SK-N-MC (cell line): ENCODE results near the gene TCF7L2.

Experiments used
- EZH2 ChIP-seq: fragments of 200-600 bp; sonication (generic); IDR thresholded peaks from one replicate; pipeline ENCODE4 v1.6.1; 2017; ENCODE audit warnings: antibody characterized with exemption
- FOXP2 ChIP-seq: optimal IDR thresholded peaks from 2 replicates; pipeline ENCODE3; 2011; ENCODE audit warnings: mild to moderate bottlenecking, moderate library complexity; ENCODE audit not compliant: insufficient read depth; ENCODE audit errors: extremely low read length, control extremely low read depth
- POLR2AphosphoS5 ChIP-seq: IDR thresholded peaks from 2 replicates; pipeline ENCODE4 v1.6.1; 2012; ENCODE audit warnings: mild to moderate bottlenecking, low read depth, low read length, borderline replicate concordance

DNA sequence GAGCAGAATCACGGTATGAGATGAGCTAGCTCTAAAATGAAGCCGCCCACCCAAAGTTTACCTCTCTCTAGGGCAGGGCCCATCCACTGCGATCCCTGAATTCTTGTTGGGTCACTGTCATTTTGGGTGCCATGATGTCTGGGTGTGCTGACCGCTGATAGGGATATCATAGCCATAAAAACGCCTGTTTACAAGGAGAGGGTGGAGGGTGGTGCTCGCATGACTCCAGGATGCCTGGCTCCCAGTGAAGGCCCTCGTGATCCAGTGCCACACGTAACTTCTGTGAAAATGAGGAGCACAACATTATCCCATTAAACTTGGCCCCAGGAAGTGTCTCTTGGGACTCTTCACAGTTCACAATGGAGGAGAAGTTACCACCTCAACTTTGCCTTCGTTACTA is 139.5 kb downstream of the TCF7L2 start:
- TF ChIP-seq POLR2AphosphoS5 (no peak), EZH2 (no peak), FOXP2 (no peak)
